Activated CD8-positive, alpha-beta memory T cell treated with anti-CD3 and anti-CD28 coated beads for 24 hours (primary cell): ENCODE data around the gene PKP1.

Experiments used
- DNase-seq: peaks from one replicate; pipeline ENCODE4 v3.0.0-alpha.2; 2020

Gene PKP1

GRCh38 chr1:201354901-201355295 lies 71.6 kb downstream of the PKP1 start:
- no peak for DNase-seq

- no peak for DNase-seq
Measured at GRCh38 chr1:201355471-201355870, 72.2 kb downstream of the PKP1 start.

GRCh38 chr1:201356236-201356635 lies 72.9 kb downstream of the PKP1 start:
- no peak for DNase-seq

GRCh38 chr1:201356701-201357100 lies 73.4 kb downstream of the PKP1 start:
- no peak for DNase-seq

GRCh38 chr1:201357211-201357610 lies 73.9 kb downstream of the PKP1 start:
- no peak for DNase-seq

- no peak for DNase-seq
Measured at GRCh38 chr1:201357636-201358348, 74.5 kb downstream of the PKP1 start.

- no peak for DNase-seq
Measured at GRCh38 chr1:201358596-201358995, 75.3 kb downstream of the PKP1 start.

- no peak for DNase-seq
Measured at GRCh38 chr1:201359031-201359872, 75.9 kb downstream of the PKP1 start.

GRCh38 chr1:201359873-201360210 lies 76.5 kb downstream of the PKP1 start:
- no peak for DNase-seq

- DNase-seq = no peak
Measured at GRCh38 chr1:201360486-201360885, 77.2 kb downstream of the PKP1 start.

- DNase-seq = no peak
Measured at GRCh38 chr1:201360901-201361651, 77.8 kb downstream of the PKP1 start.

- DNase-seq = peak; percentile 65
Measured at GRCh38 chr1:201361652-201362504, 78.6 kb downstream of the PKP1 start.

GRCh38 chr1:201362906-201363305 lies 79.6 kb downstream of the PKP1 start:
- no peak for DNase-seq

GRCh38 chr1:201363467-201363866 lies 80.2 kb downstream of the PKP1 start:
- no peak for DNase-seq

GRCh38 chr1:201364808-201365105 lies 81.5 kb downstream of the PKP1 start:
- DNase-seq = no peak

GRCh38 chr1:201365251-201365650 lies 81.9 kb downstream of the PKP1 start:
- no peak for DNase-seq

GRCh38 chr1:201366696-201367095 lies 83.4 kb downstream of the PKP1 start:
- DNase-seq = no peak

GRCh38 chr1:201369209-201369608 lies 85.9 kb downstream of the PKP1 start:
- DNase-seq = no peak

GRCh38 chr1:201370500-201370899 lies 87.2 kb downstream of the PKP1 start:
- DNase-seq = no peak

GRCh38 chr1:201371276-201371675 lies 88.0 kb downstream of the PKP1 start:
- DNase-seq = no peak

- DNase-seq = no peak
Measured at GRCh38 chr1:201371792-201372191, 88.5 kb downstream of the PKP1 start.

- no peak for DNase-seq
Measured at GRCh38 chr1:201374364-201374763, 91.1 kb downstream of the PKP1 start.

GRCh38 chr1:201375169-201375568 lies 91.9 kb downstream of the PKP1 start:
- DNase-seq = no peak
